Measurements from ENCODE around the gene LRRC1. TPM values are rescaled to one million over a fixed set of nuclear protein-coding genes. Genes with fewer than 3 reads are reported as not detected.

Gene LRRC1
- total and polyA plus RNA-seq, 2 of the 13 experiments (the other 11 are each of a cell fraction or from before 2014, with no cell fraction given), result 15.6 to 27.7 TPM

GRCh38 chr6:53956068-53956711 lies 161.4 kb downstream of the LRRC1 start (continued):
- TF ChIP-seq RELA (CRISPR knock-in tag; IDR thresholded peaks at IDR 0.05) (no peak), ZSCAN31 (CRISPR knock-in tag; IDR thresholded peaks at IDR 0.05; ENCODE audit: low read depth) (peak; percentile 59; the same call in 1 of the 2 replicates), JARID2 (CRISPR knock-in tag; IDR thresholded peaks at IDR 0.05; ENCODE audit: insufficient replicate concordance) (peak; percentile 28), ZNF451 (CRISPR knock-in tag; IDR thresholded peaks at IDR 0.05) (no peak), MZF1 (CRISPR knock-in tag; IDR thresholded peaks at IDR 0.05; ENCODE audit: borderline replicate concordance) (no peak), RFXAP (CRISPR knock-in tag; IDR thresholded peaks at IDR 0.05; ENCODE audit: borderline replicate concordance) (no peak), ZNF687 (CRISPR knock-in tag; IDR thresholded peaks at IDR 0.05) (peak; percentile 25; the same call in 1 of the 2 replicates), ZSCAN9 (CRISPR knock-in tag; IDR thresholded peaks at IDR 0.05; ENCODE audit: borderline replicate concordance) (no peak), ZIK1 (CRISPR knock-in tag; IDR thresholded peaks at IDR 0.05; ENCODE audit: borderline replicate concordance, low read depth) (no peak), ZNF136 (CRISPR knock-in tag; IDR thresholded peaks at IDR 0.05; ENCODE audit: low read depth) (no peak), MXI1 (IDR thresholded peaks at IDR 0.05; ENCODE audit: borderline replicate concordance, low read depth, low read length) (no peak), PCBP1 (IDR thresholded peaks at IDR 0.05; ENCODE audit: borderline replicate concordance, low read depth, low read length) (no peak), DMTF1 (CRISPR knock-in tag; IDR thresholded peaks at IDR 0.05) (no peak), E2F5 (CRISPR knock-in tag; conservative IDR thresholded peaks at IDR 0.05) (no peak), TBL1XR1 (IDR thresholded peaks at IDR 0.05; ENCODE audit: borderline replicate concordance, low read length, partially characterized antibody) (no peak), ZMYM2 (CRISPR knock-in tag; IDR thresholded peaks at IDR 0.05) (no peak), MYNN (CRISPR knock-in tag; IDR thresholded peaks at IDR 0.05; ENCODE audit: low read depth) (no peak), ZNF619 (CRISPR knock-in tag; IDR thresholded peaks at IDR 0.05) (0 out of 2 replicates have a peak, but pooled peaks have one; percentile 50), KLF16 (CRISPR knock-in tag; IDR thresholded peaks at IDR 0.05) (0 out of 4 replicates have a peak, but pooled peaks of 1 of the 2 experiments have one; percentile 40), ZFP62 (CRISPR knock-in tag; IDR thresholded peaks at IDR 0.05) (no peak), ETV5 (CRISPR knock-in tag; IDR thresholded peaks at IDR 0.05; ENCODE audit: borderline replicate concordance) (0 out of 2 replicates have a peak, but pooled peaks have one; percentile 36), SAP130 (CRISPR knock-in tag; IDR thresholded peaks at IDR 0.05; ENCODE audit: low read depth) (no peak), ZSCAN25 (CRISPR knock-in tag; IDR thresholded peaks at IDR 0.05) (no peak), ZC3H4 (CRISPR knock-in tag; IDR thresholded peaks at IDR 0.05; ENCODE audit: borderline replicate concordance) (no peak)

Data from HepG2 (cell line).